Hepatocyte (in vitro differentiated cells): ENCODE measurements around the gene ANKRD40. TPM values are rescaled to one million over a fixed set of nuclear protein-coding genes. Genes with fewer than 3 reads are reported as not detected.
"Not testable (repeated sequence)": the region's sequence is repeated elsewhere in the genome, so short reads cannot be mapped to it uniquely, and the experiment has no call there.

Experiments used
- DNase-seq: peaks from one replicate; pipeline ENCODE4 v3.0.0-alpha.2; 2016; ENCODE audit warnings: low spot score
- H2AFZ ChIP-seq: fragments of 200-600 bp; sonication (generic); 2 replicates; pipeline ENCODE4 v1.6.0; 2016; ENCODE audit warnings: antibody characterized with exemption, mild to moderate bottlenecking
- H3K27ac ChIP-seq: fragments of 200-600 bp; sonication (generic); 2 replicates; pipeline ENCODE4 v1.5.1; 2016; ENCODE audit warnings: mild to moderate bottlenecking
- H3K27me3 ChIP-seq: fragments of 200-600 bp; sonication (generic); 2 replicates; pipeline ENCODE4 v1.6.1; 2016
- H3K36me3 ChIP-seq: fragments of 200-600 bp; sonication (generic); replicated peaks from 2 replicates; pipeline ENCODE4 v1.5.1; 2016; ENCODE audit warnings: low read depth; ENCODE audit not compliant: insufficient read depth
- H3K4me1 ChIP-seq: fragments of 200-600 bp; sonication (generic); 2 replicates; pipeline ENCODE4 v1.5.1; 2016; ENCODE audit warnings: mild to moderate bottlenecking, moderate library complexity; ENCODE audit not compliant: insufficient read depth
- H3K4me2 ChIP-seq: fragments of 200-600 bp; sonication (generic); 2 replicates; pipeline ENCODE4 v1.6.0; 2016
- H3K4me3 ChIP-seq: fragments of 200-600 bp; sonication (generic); 2 replicates; pipeline ENCODE4 v1.5.1; 2016; ENCODE audit warnings: mild to moderate bottlenecking
- H3K79me2 ChIP-seq: fragments of 200-600 bp; sonication (generic); 2 replicates; pipeline ENCODE4 v1.6.0; 2017; ENCODE audit warnings: mild to moderate bottlenecking
- H3K9me2 ChIP-seq: fragments of 200-600 bp; sonication (generic); replicated peaks from 2 replicates; pipeline ENCODE4 v1.6.0; 2017; ENCODE audit warnings: mild to moderate bottlenecking; ENCODE audit not compliant: insufficient read depth
- H3K9me3 ChIP-seq: fragments of 200-600 bp; sonication (generic); 2 replicates; pipeline ENCODE4 v1.5.1; 2016; ENCODE audit warnings: low read depth, mild to moderate bottlenecking
- H4K20me1 ChIP-seq: fragments of 200-600 bp; sonication (generic); 2 replicates; pipeline ENCODE4 v1.6.0; 2016; ENCODE audit warnings: mild to moderate bottlenecking; ENCODE audit not compliant: insufficient read depth, poor library complexity, severe bottlenecking
- CTCF ChIP-seq: fragments of 200-600 bp; sonication (generic); IDR thresholded peaks from 2 replicates; pipeline ENCODE4 v1.5.1; 2016; ENCODE audit warnings: antibody characterized with exemption, mild to moderate bottlenecking; ENCODE audit not compliant: poor library complexity
- EZH2 ChIP-seq: fragments of 200-600 bp; sonication (generic); IDR thresholded peaks from 2 replicates; pipeline ENCODE4 v1.6.1; 2016; ENCODE audit warnings: antibody characterized with exemption, mild to moderate bottlenecking, borderline replicate concordance
- EZH2phosphoT487 ChIP-seq: fragments of 200-600 bp; sonication (generic); IDR thresholded peaks from one replicate; pipeline ENCODE4 v1.6.1; 2018; ENCODE audit warnings: antibody characterized with exemption, mild to moderate bottlenecking, low read depth, moderate library complexity; ENCODE audit not compliant: unreplicated experiment, severe bottlenecking
- WGBS: methylation state at CpG from one replicate; pipeline ENCODE4 v1.1.6; 2016; ENCODE audit warnings: low lambda C conversion rate; ENCODE audit errors: missing lambda C conversion rate; 5-methylcytosine and 5-hydroxymethylcytosine counted together
- polyA plus RNA-seq: library from polyadenylated mRNA; unstranded; fragments of >200 nt; fragmentation: Nextera tagmentation; extraction: Ambion mirVana; gene quantifications from 2 replicates; pipeline ENCODE4 v1.2.1, GENCODE V29; 2016
- total RNA-seq: library from RNA; depleted of rRNA; stranded (reverse); fragments of >200 nt; gene quantifications from 2 replicates; pipeline ENCODE4 v1.2.3, GENCODE V29; 2014

The ANKRD40 gene
- total and polyA plus RNA-seq, 2 experiments from 2014 or later = 10.3 to 28.1 TPM

- Histone ChIP-seq H3K4me1 (peaks cover 27% of the 10 kb centered on the region), H3K27ac (no peak overlapping the region), H3K4me3 (no peak overlapping the region), H3K9me2 (no peaks in the 10 kb centered on the region), H3K27me3 (no peaks in the 10 kb centered on the region), H4K20me1 (no peaks in the 10 kb centered on the region), H3K9me3 (no peaks in the 10 kb centered on the region), H2AFZ (no peak overlapping the region), H3K4me2 (peak overlapping the region; percentile 54), H3K79me2 (no peaks in the 10 kb centered on the region), H3K36me3 (no peaks in the 10 kb centered on the region)
- WGBS = 75% methylated on average over 26 of the region's 27 CpGs
- peak; percentile 82 for DNase-seq
- TF ChIP-seq CTCF = peak; percentile 58
- TF ChIP-seq EZH2phosphoT487 = no peak
Measured at GRCh38 chr17:50681263-50682200, 26.2 kb downstream of the ANKRD40 start.

- not testable (repeated sequence) for H3K9me2 ChIP-seq, H3K36me3 ChIP-seq, H3K4me3 ChIP-seq, H3K9me3 ChIP-seq, DNase-seq, H3K27me3 ChIP-seq, H2AFZ ChIP-seq, H3K27ac ChIP-seq, H3K79me2 ChIP-seq, H4K20me1 ChIP-seq
- 84% methylated on average over 12 of the region's 12 CpGs for WGBS
- Histone ChIP-seq H3K4me1 (peaks cover 18% of the 10 kb centered on the region), H3K4me2 (peak overlapping the region; percentile 54)
Measured at GRCh38 chr17:50680543-50681262, 27.0 kb downstream of the ANKRD40 start.

- H3K9me2 ChIP-seq = no peaks in the 10 kb centered on the region
- WGBS = 97% methylated on average over 5 of the region's 5 CpGs
- H3K27me3 ChIP-seq = no peaks in the 10 kb centered on the region
- DNase-seq = no peak
- no peak overlapping the region for H3K27ac ChIP-seq
- H3K36me3 ChIP-seq = no peaks in the 10 kb centered on the region
- no peaks in the 10 kb centered on the region for H4K20me1 ChIP-seq
- TF ChIP-seq EZH2 (no peak), CTCF (no peak), EZH2phosphoT487 (no peak)
- no peak overlapping the region for H2AFZ ChIP-seq
- no peaks in the 10 kb centered on the region for H3K79me2 ChIP-seq
- H3K4me2 ChIP-seq = no peak overlapping the region
- H3K4me3 ChIP-seq = no peak overlapping the region
- no peaks in the 10 kb centered on the region for H3K9me3 ChIP-seq
- peaks cover 14% of the 10 kb centered on the region for H3K4me1 ChIP-seq
Measured at GRCh38 chr17:50680126-50680525, 27.6 kb downstream of the ANKRD40 start.

- peaks cover 4% of the 10 kb centered on the region for H3K4me1 ChIP-seq
- H3K27me3 ChIP-seq = no peaks in the 10 kb centered on the region
- no peaks in the 10 kb centered on the region for H3K36me3 ChIP-seq
- WGBS = 83% methylated on average over 11 of the region's 11 CpGs
- no peak overlapping the region for H2AFZ ChIP-seq
- no peaks in the 10 kb centered on the region for H4K20me1 ChIP-seq
- H3K9me2 ChIP-seq = no peaks in the 10 kb centered on the region
- H3K9me3 ChIP-seq = no peaks in the 10 kb centered on the region
- no peaks in the 10 kb centered on the region for H3K79me2 ChIP-seq
- H3K27ac ChIP-seq = no peak overlapping the region
- no peak for TF ChIP-seq CTCF
- no peak for TF ChIP-seq EZH2
- no peak for TF ChIP-seq EZH2phosphoT487
- DNase-seq = no peak
- no peak overlapping the region for H3K4me2 ChIP-seq
- H3K4me3 ChIP-seq = no peak overlapping the region
Measured at GRCh38 chr17:50679008-50679544, 28.6 kb downstream of the ANKRD40 start.
